Sigmoid colon (tissue), 4 donors: Measurements from ENCODE around the gene RBBP8.

Source experiments
- CTCF ChIP-seq, 4 experiments: fragments of 450-650 bp in 3 of 4; fragments of 200-600 bp in 1 of 4; IDR thresholded peaks; one replicate each; pipeline ENCODE4 v1.5.1; 2016 to 2019; ENCODE audit warnings: antibody characterized with exemption in 4 of 4, mild to moderate bottlenecking in 3 of 4, moderate library complexity in 2 of 4
- EP300 ChIP-seq, 4 donors: sonication (generic); formaldehyde crosslinking; IDR thresholded peaks; one replicate each; pipeline ENCODE4 v1.6.1; 2017; ENCODE audit warnings: antibody characterized with exemption in 4 of 4
- POLR2A ChIP-seq, 2 donors: fragments of 450-650 bp; IDR thresholded peaks; one replicate each; pipeline ENCODE4 v1.6.1; 2016; ENCODE audit warnings: antibody characterized with exemption in 2 of 2, mild to moderate bottlenecking in 2 of 2, moderate library complexity in 2 of 2
- POLR2AphosphoS5 ChIP-seq, 4 donors: sonication (generic); formaldehyde crosslinking; IDR thresholded peaks; one replicate each; pipeline ENCODE4 v1.6.1; 2017; ENCODE audit warnings: antibody characterized with exemption in 4 of 4

- TF ChIP-seq CTCF (IDR thresholded peaks at IDR 0.05) (no peak), POLR2AphosphoS5 (IDR thresholded peaks at IDR 0.05) (no peak), POLR2A (IDR thresholded peaks at IDR 0.05) (no peak), EP300 (IDR thresholded peaks at IDR 0.05) (no peak)
These were observed 134.1 kb downstream of the RBBP8 start for GRCh38 chr18:23067236-23067635.
